ENCODE measurements around the gene EXOC4. TPM values are rescaled to one million over a fixed set of nuclear protein-coding genes. Genes with fewer than 3 reads are reported as not detected.

Gene EXOC4
- total RNA-seq, 1 donor from 2014 or later, result 51.6 TPM

GRCh38 chr7:134056816-134057215, 803.9 kb downstream of the EXOC4 start:
- Histone ChIP-seq H3K36me3 (ENCODE audit: control insufficient read depth, insufficient read depth, low read length) (no peaks in the 10 kb centered on the region), H3K4me3 (ENCODE audit: low read depth, low read length) (no peak overlapping the region), H3K27me3 (ENCODE audit: control insufficient read depth, insufficient read depth, low read length) (no peaks in the 10 kb centered on the region)
- DNase-seq (ENCODE audit: low read depth), result no peak
- no peak for TF ChIP-seq CTCF (IDR thresholded peaks at IDR 0.05; ENCODE audit: insufficient read depth, low read length, poor library complexity, severe bottlenecking)

GRCh38 chr7:134058521-134058920, 805.6 kb downstream of the EXOC4 start:
- no peaks in the 10 kb centered on the region for H3K27me3 ChIP-seq (ENCODE audit: control insufficient read depth, insufficient read depth, low read length)
- DNase-seq (ENCODE audit: low read depth), result no peak
- no peaks in the 10 kb centered on the region for H3K36me3 ChIP-seq (ENCODE audit: control insufficient read depth, insufficient read depth, low read length)
- no peak overlapping the region for H3K4me3 ChIP-seq (ENCODE audit: low read depth, low read length)
- TF ChIP-seq CTCF (IDR thresholded peaks at IDR 0.05; ENCODE audit: insufficient read depth, low read length, poor library complexity, severe bottlenecking), result no peak

GRCh38 chr7:134058980-134059379, 806.1 kb downstream of the EXOC4 start:
- TF ChIP-seq CTCF (IDR thresholded peaks at IDR 0.05; ENCODE audit: insufficient read depth, low read length, poor library complexity, severe bottlenecking), result no peak
- no peak overlapping the region for H3K4me3 ChIP-seq (ENCODE audit: low read depth, low read length)
- no peak for DNase-seq (ENCODE audit: low read depth)
- no peaks in the 10 kb centered on the region for H3K36me3 ChIP-seq (ENCODE audit: control insufficient read depth, insufficient read depth, low read length)
- H3K27me3 ChIP-seq (ENCODE audit: control insufficient read depth, insufficient read depth, low read length), result no peaks in the 10 kb centered on the region

GRCh38 chr7:134059921-134060320, 807.0 kb downstream of the EXOC4 start:
- no peaks in the 10 kb centered on the region for H3K27me3 ChIP-seq (ENCODE audit: control insufficient read depth, insufficient read depth, low read length)
- H3K36me3 ChIP-seq (ENCODE audit: control insufficient read depth, insufficient read depth, low read length), result no peaks in the 10 kb centered on the region
- H3K4me3 ChIP-seq (ENCODE audit: low read depth, low read length), result no peak overlapping the region
- DNase-seq (ENCODE audit: low read depth), result no peak
- TF ChIP-seq CTCF (IDR thresholded peaks at IDR 0.05; ENCODE audit: insufficient read depth, low read length, poor library complexity, severe bottlenecking), result no peak

- no peak for TF ChIP-seq CTCF (IDR thresholded peaks at IDR 0.05; ENCODE audit: insufficient read depth, low read length, poor library complexity, severe bottlenecking)
- no peak overlapping the region for H3K4me3 ChIP-seq (ENCODE audit: low read depth, low read length)
- no peaks in the 10 kb centered on the region for H3K36me3 ChIP-seq (ENCODE audit: control insufficient read depth, insufficient read depth, low read length)
- H3K27me3 ChIP-seq (ENCODE audit: control insufficient read depth, insufficient read depth, low read length), result no peaks in the 10 kb centered on the region
- no peak for DNase-seq (ENCODE audit: low read depth)
Observed at GRCh38 chr7:134060874-134061273, 808.0 kb downstream of the EXOC4 start.

- no peak for DNase-seq (ENCODE audit: low read depth)
- no peak overlapping the region for H3K4me3 ChIP-seq (ENCODE audit: low read depth, low read length)
- no peaks in the 10 kb centered on the region for H3K27me3 ChIP-seq (ENCODE audit: control insufficient read depth, insufficient read depth, low read length)
- no peak for TF ChIP-seq CTCF (IDR thresholded peaks at IDR 0.05; ENCODE audit: insufficient read depth, low read length, poor library complexity, severe bottlenecking)
- no peaks in the 10 kb centered on the region for H3K36me3 ChIP-seq (ENCODE audit: control insufficient read depth, insufficient read depth, low read length)
Observed at GRCh38 chr7:134062460-134062859, 809.6 kb downstream of the EXOC4 start.
